WI38 (cell line): ENCODE data around the gene PCDHB12.
"Not testable (repeated sequence)": the region's sequence is repeated elsewhere in the genome, so short reads cannot be mapped to it uniquely, and the experiment has no call there.

Source experiments
- H3K4me3 ChIP-seq: 2 replicates; pipeline ENCODE4 v1.5.1; 2011; ENCODE audit warnings: low read depth, mild to moderate bottlenecking, control low read depth, low read length
- TF ChIP-seq, protein P1 (sequence below): IDR thresholded peaks from 2 replicates; pipeline ENCODE4 v1.5.1; 2012; ENCODE audit warnings: low read depth, mild to moderate bottlenecking, control low read depth, low read length

PCDHB12 gene

DNA sequence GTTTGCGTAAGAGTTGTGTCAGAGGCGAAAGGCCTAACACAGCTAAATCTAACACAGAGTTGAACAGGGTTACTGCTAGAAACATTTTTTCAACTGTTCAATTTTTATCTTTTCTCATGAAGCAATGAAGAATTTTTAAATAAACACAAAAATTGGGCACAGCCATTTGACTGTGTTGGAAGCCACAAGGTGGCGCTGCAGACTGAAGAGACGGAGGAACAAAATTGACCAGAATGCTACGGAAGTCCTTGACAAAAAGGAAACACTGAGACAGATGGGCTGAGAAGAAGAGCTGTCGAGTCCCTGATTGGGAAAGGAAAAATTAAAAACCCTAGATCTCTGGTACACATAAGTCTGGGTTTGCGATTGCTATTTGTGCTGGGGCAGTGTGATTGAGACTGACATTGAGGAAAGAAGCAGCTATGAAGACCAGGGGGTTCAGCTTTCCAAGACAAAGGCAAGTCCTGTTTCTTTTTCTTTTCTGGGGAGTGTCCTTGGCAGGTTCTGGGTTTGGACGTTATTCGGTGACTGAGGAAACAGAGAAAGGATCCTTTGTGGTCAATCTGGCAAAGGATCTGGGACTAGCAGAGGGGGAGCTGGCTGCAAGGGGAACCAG lies 21.5 kb upstream of the PCDHB12 start, which contains the start of gene PCDHB9:
Gene PCDHB9, plus strand, starts transcription at position 265 of the 616 bp plus-strand sequence. Its CDS starts 158 bp downstream, at position 423.
- peak within 1 kb of the TSS; percentile 51 for H3K4me3 ChIP-seq
- TF ChIP-seq, protein P1, sequence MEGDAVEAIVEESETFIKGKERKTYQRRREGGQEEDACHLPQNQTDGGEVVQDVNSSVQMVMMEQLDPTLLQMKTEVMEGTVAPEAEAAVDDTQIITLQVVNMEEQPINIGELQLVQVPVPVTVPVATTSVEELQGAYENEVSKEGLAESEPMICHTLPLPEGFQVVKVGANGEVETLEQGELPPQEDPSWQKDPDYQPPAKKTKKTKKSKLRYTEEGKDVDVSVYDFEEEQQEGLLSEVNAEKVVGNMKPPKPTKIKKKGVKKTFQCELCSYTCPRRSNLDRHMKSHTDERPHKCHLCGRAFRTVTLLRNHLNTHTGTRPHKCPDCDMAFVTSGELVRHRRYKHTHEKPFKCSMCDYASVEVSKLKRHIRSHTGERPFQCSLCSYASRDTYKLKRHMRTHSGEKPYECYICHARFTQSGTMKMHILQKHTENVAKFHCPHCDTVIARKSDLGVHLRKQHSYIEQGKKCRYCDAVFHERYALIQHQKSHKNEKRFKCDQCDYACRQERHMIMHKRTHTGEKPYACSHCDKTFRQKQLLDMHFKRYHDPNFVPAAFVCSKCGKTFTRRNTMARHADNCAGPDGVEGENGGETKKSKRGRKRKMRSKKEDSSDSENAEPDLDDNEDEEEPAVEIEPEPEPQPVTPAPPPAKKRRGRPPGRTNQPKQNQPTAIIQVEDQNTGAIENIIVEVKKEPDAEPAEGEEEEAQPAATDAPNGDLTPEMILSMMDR, result peak; percentile 58

DNA sequence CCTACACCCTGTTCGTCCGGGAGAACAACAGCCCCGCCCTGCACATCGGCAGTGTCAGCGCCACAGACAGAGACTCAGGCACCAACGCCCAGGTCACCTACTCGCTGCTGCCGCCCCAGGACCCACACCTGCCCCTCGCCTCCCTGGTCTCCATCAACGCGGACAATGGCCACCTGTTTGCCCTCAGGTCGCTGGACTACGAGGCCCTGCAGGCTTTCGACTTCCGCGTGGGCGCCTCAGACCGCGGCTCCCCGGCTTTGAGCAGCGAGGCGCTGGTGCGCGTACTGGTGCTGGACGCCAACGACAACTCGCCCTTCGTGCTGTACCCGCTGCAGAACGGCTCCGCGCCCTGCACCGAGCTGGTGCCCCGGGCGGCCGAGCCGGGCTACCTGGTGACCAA lies 19.8 kb upstream of the PCDHB12 start:
- not testable (repeated sequence) for H3K4me3 ChIP-seq

DNA sequence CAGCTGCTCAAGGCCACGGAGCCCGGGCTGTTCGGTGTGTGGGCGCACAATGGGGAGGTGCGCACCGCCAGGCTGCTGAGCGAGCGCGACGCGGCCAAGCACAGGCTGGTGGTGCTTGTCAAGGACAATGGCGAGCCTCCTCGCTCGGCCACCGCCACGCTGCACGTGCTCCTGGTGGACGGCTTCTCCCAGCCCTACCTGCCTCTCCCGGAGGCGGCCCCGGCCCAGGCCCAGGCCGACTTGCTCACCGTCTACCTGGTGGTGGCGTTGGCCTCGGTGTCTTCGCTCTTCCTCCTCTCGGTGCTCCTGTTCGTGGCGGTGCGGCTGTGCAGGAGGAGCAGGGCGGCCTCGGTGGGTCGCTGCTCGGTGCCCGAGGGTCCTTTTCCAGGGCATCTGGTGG lies 19.4 kb upstream of the PCDHB12 start:
- H3K4me3 ChIP-seq, result not testable (repeated sequence)

DNA sequence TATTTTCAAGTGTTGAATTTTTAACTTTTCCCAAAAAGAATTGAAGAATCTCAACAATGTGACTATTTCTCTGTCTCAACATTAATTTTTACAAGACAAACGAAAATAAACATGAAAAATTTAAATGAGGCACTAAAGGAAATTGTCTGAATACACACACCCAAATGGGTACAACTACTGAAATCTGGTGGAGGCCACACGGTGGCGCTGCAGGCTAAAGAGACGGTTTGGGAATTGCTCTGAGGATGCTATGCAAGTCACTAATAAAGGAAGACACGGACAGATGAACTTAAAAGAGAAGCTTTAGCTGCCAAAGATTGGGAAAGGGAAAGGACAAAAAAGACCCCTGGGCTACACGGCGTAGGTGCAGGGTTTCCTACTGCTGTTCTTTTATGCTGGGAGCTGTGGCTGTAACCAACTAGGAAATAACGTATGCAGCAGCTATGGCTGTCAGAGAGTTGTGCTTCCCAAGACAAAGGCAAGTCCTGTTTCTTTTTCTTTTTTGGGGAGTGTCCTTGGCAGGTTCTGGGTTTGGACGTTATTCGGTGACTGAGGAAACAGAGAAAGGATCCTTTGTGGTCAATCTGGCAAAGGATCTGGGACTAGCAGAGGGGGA lies 16.3 kb upstream of the PCDHB12 start, which contains the start of gene PCDHB10:
Gene PCDHB10, plus strand, starts transcription at position 244 of the 616 bp plus-strand sequence. Its CDS starts 200 bp downstream, at position 444.
- peak within 1 kb of the TSS; percentile 10; the same call in 1 of the 2 replicates for H3K4me3 ChIP-seq
- TF ChIP-seq, protein P1, result peak; percentile 74

DNA sequence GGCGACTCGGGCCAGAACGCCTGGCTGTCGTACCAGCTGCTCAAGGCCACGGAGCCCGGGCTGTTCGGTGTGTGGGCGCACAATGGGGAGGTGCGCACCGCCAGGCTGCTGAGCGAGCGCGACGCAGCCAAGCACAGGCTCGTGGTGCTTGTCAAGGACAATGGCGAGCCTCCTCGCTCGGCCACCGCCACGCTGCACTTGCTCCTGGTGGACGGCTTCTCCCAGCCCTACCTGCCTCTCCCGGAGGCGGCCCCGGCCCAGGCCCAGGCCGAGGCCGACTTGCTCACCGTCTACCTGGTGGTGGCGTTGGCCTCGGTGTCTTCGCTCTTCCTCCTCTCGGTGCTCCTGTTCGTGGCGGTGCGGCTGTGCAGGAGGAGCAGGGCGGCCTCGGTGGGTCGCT lies 14.2 kb upstream of the PCDHB12 start:
- not testable (repeated sequence) for H3K4me3 ChIP-seq

DNA sequence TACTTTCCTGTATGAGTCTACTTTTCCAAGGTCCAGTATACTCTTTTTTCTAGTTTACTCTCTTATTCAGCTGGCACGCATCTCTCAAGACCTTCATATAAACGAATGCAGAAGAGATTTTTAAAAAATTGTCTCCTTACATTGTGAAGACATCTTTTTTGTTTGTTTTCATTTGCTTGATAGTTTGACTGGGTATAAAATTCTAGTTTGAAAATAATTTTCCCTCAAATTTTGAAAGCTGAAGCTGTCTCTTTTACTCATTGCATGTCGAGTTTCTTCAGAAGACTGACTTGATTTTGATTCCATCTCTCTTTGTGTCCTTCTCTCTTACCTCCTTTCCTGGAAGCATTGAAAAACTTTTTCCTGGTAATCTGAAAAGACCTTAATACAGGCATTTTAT lies 12.2 kb upstream of the PCDHB12 start:
- no peak overlapping the region for H3K4me3 ChIP-seq
- TF ChIP-seq, protein P1, result no peak

DNA sequence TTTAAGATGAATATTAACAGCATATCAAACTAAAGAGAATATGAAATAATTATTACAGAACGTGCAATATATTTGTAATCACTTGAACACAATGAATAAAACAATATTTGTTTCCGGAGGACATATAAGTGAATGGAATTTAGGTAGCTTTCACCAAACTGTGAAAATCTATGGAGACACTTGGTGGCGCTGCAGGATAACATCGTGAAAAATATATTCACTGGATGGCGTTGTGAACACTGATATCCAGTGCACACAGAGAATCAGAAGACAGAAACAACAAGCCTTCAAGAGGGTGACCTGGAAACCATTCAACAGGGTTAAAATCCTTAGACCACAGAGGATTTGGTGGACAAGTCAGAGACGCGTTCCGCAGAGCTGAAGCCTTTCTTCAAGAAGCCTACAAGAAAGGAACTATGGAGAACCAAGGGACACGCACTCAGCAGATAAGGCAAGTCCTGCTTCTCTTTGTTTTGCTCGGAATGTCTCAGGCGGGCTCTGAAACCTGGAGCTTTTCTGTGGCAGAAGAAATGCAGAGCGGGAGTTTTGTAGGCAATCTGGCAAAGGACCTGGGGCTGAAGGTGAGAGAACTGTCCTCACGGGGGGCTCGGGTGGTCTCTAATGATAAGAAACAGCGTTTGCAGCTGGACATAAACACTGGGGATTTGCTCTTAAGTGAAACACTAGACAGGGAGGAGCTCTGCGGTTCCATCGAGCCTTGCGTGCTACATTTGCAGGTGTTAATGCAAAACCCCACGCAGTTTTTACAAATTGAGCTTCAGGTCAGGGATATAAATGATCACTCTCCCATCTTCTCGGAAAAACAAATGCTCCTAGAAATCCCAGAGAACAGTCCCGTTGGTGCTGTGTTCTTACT lies 8.9 kb upstream of the PCDHB12 start, which contains the start of gene PCDHB11:
Gene PCDHB11, plus strand, starts transcription at position 269 of the 877 bp plus-strand sequence. Its CDS starts 148 bp downstream, at position 417.
- TF ChIP-seq, protein P1, result peak; percentile 18; the same call in 1 of the 2 replicates
- H3K4me3 ChIP-seq, result peak within 1 kb of the TSS; percentile 46

DNA sequence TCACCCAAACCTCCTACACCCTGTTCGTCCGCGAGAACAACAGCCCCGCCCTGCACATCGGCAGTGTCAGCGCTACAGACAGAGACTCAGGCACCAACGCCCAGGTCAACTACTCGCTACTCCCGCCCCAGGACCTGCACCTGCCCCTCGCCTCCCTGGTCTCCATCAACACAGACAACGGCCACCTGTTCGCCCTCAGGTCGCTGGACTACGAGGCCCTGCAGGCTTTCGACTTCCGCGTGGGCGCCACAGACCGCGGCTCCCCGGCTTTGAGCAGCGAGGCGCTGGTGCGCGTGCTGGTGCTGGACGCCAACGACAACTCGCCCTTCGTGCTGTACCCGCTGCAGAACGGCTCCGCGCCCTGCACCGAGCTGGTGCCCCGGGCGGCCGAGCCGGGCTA lies 7.4 kb upstream of the PCDHB12 start:
- H3K4me3 ChIP-seq, result not testable (repeated sequence)

DNA sequence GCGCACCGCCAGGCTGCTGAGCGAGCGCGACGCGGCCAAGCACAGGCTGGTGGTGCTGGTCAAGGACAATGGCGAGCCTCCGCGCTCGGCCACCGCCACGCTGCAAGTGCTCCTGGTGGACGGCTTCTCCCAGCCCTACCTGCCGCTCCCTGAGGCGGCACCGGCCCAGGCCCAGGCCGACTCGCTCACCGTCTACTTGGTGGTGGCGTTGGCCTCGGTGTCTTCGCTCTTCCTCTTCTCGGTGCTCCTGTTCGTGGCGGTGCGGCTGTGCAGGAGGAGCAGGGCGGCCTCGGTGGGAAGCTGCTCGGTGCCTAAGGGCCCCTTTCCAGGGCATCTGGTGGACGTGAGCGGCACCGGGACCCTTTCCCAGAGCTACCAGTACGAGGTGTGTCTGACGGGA lies 6.9 kb upstream of the PCDHB12 start:
- not testable (repeated sequence) for H3K4me3 ChIP-seq

DNA sequence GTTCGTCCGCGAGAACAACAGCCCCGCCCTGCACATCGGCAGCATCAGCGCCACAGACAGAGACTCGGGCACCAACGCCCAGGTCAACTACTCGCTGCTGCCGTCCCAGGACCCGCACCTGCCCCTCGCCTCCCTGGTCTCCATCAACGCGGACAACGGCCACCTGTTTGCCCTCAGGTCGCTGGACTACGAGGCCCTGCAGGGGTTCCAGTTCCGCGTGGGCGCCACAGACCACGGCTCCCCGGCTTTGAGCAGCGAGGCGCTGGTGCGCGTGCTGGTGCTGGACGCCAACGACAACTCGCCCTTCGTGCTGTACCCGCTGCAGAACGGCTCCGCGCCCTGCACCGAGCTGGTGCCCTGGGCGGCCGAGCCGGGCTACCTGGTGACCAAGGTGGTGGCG lies 1.8 kb downstream of the PCDHB12 start:
- H3K4me3 ChIP-seq, result not testable (repeated sequence)

DNA sequence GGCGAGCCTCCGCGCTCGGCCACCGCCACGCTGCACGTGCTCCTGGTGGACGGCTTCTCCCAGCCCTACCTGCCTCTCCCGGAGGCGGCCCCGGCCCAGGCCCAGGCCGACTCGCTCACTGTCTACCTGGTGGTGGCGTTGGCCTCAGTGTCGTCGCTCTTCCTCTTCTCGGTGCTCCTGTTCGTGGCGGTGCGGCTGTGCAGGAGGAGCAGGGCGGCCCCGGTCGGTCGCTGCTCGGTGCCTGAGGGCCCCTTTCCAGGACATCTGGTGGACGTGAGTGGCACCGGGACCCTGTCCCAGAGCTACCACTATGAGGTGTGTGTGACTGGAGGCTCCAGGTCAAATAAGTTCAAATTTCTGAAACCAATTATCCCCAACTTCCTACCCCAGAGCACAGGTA lies 2.3 kb downstream of the PCDHB12 start:
- H3K4me3 ChIP-seq, result not testable (repeated sequence)
